Measurements from ENCODE around the gene KNDC1.

GRCh38 chr10:133183646-133184378 lies 23.8 kb downstream of the KNDC1 start:
- TF ChIP-seq PKNOX1 (IDR thresholded peaks at IDR 0.05) (no peak), ETV6 (conservative IDR thresholded peaks at IDR 0.05 in 1 of 2, IDR thresholded peaks at IDR 0.05 in 1 of 2; ENCODE audit: borderline replicate concordance in 1 of 2, low read depth in 1 of 2) (no peak), RAD51 (IDR thresholded peaks at IDR 0.05) (no peak), SMC3 (IDR thresholded peaks at IDR 0.05; ENCODE audit: borderline replicate concordance, low read length) (no peak), POLR2A (IDR thresholded peaks at IDR 0.05; ENCODE audit: low read depth, low read length) (no peak), RAD21 (IDR thresholded peaks at IDR 0.05; ENCODE audit: insufficient read depth, low read depth, low read length) (no peak), ZNF592 (IDR thresholded peaks at IDR 0.05) (no peak), USF2 (IDR thresholded peaks at IDR 0.05; ENCODE audit: borderline replicate concordance, low read depth, low read length) (no peak)
